ENCODE data around the gene GALNT2. TPM values are rescaled to one million over a fixed set of nuclear protein-coding genes. Genes with fewer than 3 reads are reported as not detected.

Gene GALNT2
- total RNA-seq, 1 donor from 2014 or later = 28.3 TPM

DNA sequence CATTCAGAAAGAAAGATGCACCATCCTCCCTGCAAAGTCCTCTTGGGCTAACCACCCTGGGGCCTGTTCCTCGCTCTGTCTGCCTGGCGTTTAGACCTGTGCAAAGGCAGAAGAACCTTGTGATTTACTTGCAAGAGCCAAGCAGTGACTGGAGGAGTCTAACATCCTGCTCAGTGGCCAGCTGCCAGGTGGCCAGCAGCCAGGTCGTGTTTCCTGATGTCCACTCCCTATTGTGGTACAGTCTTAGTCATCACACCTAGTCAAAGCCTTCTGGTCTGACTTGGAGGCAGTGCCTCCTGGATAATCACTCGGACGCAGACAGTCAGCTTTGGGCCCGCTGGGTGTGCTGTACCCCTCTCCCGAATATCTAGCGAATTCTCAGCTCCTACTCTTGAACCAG is 241.0 kb downstream of the GALNT2 start:
- Histone ChIP-seq H3K36me3 (no peaks in the 10 kb centered on the region), H3K27ac (replicated peaks) (no peak overlapping the region), H3K9me3 (replicated peaks) (no peaks in the 10 kb centered on the region), H3K27me3 (ENCODE audit: low read depth) (peaks cover 22% of the 10 kb centered on the region), H3K4me1 (peaks cover 21% of the 10 kb centered on the region), H3K4me3 (no peak overlapping the region)
- TF ChIP-seq, protein P1, sequence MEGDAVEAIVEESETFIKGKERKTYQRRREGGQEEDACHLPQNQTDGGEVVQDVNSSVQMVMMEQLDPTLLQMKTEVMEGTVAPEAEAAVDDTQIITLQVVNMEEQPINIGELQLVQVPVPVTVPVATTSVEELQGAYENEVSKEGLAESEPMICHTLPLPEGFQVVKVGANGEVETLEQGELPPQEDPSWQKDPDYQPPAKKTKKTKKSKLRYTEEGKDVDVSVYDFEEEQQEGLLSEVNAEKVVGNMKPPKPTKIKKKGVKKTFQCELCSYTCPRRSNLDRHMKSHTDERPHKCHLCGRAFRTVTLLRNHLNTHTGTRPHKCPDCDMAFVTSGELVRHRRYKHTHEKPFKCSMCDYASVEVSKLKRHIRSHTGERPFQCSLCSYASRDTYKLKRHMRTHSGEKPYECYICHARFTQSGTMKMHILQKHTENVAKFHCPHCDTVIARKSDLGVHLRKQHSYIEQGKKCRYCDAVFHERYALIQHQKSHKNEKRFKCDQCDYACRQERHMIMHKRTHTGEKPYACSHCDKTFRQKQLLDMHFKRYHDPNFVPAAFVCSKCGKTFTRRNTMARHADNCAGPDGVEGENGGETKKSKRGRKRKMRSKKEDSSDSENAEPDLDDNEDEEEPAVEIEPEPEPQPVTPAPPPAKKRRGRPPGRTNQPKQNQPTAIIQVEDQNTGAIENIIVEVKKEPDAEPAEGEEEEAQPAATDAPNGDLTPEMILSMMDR (IDR thresholded peaks at IDR 0.05; ENCODE audit: borderline replicate concordance) = no peak
- DNase-seq = peak; percentile 69
- intact Hi-C loops (cut with micrococcal nuclease) = no loop called here

DNA sequence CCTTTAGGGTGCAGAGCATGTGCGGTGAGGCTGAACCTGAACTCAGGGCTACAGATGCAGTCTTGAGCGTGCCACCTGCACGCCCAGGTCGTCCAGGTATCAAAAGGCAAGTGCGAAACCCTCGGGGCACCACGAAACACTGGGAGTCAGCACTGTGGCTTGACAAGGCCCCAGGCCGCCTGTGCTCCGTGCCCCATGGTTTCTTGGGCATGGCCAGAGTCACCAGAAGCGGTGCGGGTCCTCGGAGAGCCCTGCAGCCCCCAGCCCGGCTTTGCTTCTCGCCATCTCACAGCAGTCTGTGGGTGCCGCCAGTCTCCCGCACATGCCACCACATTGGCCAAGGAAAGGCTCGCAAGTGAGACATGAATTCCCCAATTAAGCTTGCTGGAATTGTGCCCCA is 241.8 kb downstream of the GALNT2 start:
- DNase-seq = no peak
- Histone ChIP-seq H3K4me1 (peaks cover 15% of the 10 kb centered on the region), H3K27ac (replicated peaks) (no peak overlapping the region), H3K9me3 (replicated peaks) (no peaks in the 10 kb centered on the region), H3K27me3 (ENCODE audit: low read depth) (peaks cover 25% of the 10 kb centered on the region), H3K36me3 (no peaks in the 10 kb centered on the region), H3K4me3 (no peak overlapping the region)
- TF ChIP-seq, protein P1 (IDR thresholded peaks at IDR 0.05; ENCODE audit: borderline replicate concordance) = no peak
- intact Hi-C loops (cut with micrococcal nuclease) = no loop called here

GRCh38 chr1:230309646-230310177 is 242.7 kb downstream of the GALNT2 start:
- Histone ChIP-seq H3K9me3 (replicated peaks) (no peaks in the 10 kb centered on the region), H3K4me3 (no peak overlapping the region), H3K36me3 (no peaks in the 10 kb centered on the region), H3K4me1 (peaks cover 11% of the 10 kb centered on the region), H3K27me3 (ENCODE audit: low read depth) (peaks cover 27% of the 10 kb centered on the region), H3K27ac (replicated peaks) (no peak overlapping the region)
- intact Hi-C loops (cut with micrococcal nuclease) = loop anchor here (10.0 kb wide), 1 partner anchor 645 kb away; no protein-coding TSS in a partner anchor
- no peak for DNase-seq
- TF ChIP-seq, protein P1 (IDR thresholded peaks at IDR 0.05; ENCODE audit: borderline replicate concordance) = no peak

DNA sequence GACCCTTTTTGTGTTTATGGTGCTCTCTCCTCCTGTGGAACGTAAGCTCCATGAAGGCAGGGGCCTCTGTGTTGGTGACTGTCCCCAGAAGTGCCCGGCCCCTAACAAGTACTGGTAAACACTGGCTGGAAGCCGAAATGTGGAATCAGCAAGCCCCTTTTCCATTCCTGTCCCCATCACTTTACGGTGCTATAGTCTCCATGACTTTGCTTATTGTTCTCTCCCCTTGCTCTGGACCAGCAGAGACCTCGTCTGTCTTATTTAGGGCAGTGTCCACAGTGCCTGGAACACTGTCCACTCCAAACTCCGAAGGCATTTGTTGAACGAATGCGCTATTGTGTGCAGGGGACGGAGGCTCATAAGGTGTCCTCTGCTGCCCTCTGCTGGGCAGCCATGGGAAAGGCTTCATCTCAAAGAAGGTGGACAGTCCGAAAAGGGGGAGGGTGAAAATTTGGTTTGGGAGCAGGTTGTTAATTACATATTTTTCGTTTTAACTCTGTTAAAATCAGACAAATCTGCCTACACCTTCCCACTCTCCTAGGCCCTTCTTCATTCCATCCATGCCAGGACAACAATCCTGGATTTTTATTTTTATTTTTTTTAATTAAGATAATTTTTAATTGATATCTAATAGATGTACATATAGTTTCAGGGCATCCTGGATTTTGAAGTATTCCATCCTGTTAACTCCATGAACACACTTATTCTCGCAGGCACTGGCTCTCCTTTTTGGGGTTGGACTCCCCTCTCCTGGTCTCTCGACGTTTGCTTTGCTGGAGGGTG is 243.5 kb downstream of the GALNT2 start:
- TF ChIP-seq, protein P1 (IDR thresholded peaks at IDR 0.05; ENCODE audit: borderline replicate concordance) = peak; percentile 95
- Histone ChIP-seq H3K27ac (replicated peaks) (no peak overlapping the region), H3K4me1 (peaks cover 11% of the 10 kb centered on the region), H3K9me3 (replicated peaks) (no peaks in the 10 kb centered on the region), H3K4me3 (no peak overlapping the region), H3K36me3 (no peaks in the 10 kb centered on the region), H3K27me3 (ENCODE audit: low read depth) (peaks cover 27% of the 10 kb centered on the region)
- intact Hi-C loops (cut with micrococcal nuclease) = loop anchor here (10.0 kb wide), 1 partner anchor 646 kb away; no protein-coding TSS in a partner anchor
- peak; percentile 73 for DNase-seq

DNA sequence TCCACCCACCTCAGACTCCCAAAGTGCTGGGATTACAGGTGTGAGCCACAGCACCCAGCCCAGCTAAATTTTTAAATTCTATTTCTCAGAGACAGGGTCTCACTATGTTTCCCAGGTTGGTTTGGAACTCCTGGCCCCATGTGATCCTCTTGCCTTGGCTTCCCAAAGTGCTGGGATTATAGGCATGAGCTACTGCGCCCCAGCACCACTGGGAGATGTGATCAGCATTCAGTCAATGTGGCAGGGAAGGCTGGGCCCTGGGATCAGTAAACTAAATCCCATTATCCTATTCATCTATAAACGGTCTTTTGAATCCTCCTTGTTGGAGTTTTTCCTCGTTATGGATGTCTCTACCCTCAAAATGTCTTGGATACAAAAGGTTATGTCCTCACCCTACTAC is 245.6 kb downstream of the GALNT2 start:
- no peak overlapping the region for H3K27ac ChIP-seq (replicated peaks)
- DNase-seq = no peak
- H3K4me1 ChIP-seq = peaks cover 11% of the 10 kb centered on the region
- H3K4me3 ChIP-seq = no peak overlapping the region
- intact Hi-C loops (cut with micrococcal nuclease) = loop anchor here (10.0 kb wide), 1 partner anchor 648 kb away; no protein-coding TSS in a partner anchor
- TF ChIP-seq, protein P1 (IDR thresholded peaks at IDR 0.05; ENCODE audit: borderline replicate concordance) = no peak
- peaks cover 37% of the 10 kb centered on the region for H3K27me3 ChIP-seq (ENCODE audit: low read depth)
- H3K36me3 ChIP-seq = no peaks in the 10 kb centered on the region
- no peaks in the 10 kb centered on the region for H3K9me3 ChIP-seq (replicated peaks)

Data from left ventricle myocardium inferior (tissue), 1 donor.